ENCODE data around the gene ZFPM1.

The ZFPM1 gene

GRCh38 chr16:88497561-88498462 is 44.7 kb downstream of the ZFPM1 start:
- DNase-seq (ENCODE audit: low read depth): no peak

GRCh38 chr16:88498576-88499208 is 45.6 kb downstream of the ZFPM1 start:
- DNase-seq (ENCODE audit: low read depth): no peak

- no peak for DNase-seq (ENCODE audit: low read depth)
These were observed 46.2 kb downstream of the ZFPM1 start for GRCh38 chr16:88499292-88499691.

- no peak for DNase-seq (ENCODE audit: low read depth)
These were observed 46.8 kb downstream of the ZFPM1 start for GRCh38 chr16:88499836-88500251.

- no peak for DNase-seq (ENCODE audit: low read depth)
These were observed 47.2 kb downstream of the ZFPM1 start for GRCh38 chr16:88500255-88500661.

- DNase-seq (ENCODE audit: low read depth): no peak
These were observed 49.3 kb downstream of the ZFPM1 start for GRCh38 chr16:88502371-88502770.

- DNase-seq (ENCODE audit: low read depth): no peak
These were observed 49.7 kb downstream of the ZFPM1 start for GRCh38 chr16:88502776-88503280.

GRCh38 chr16:88503374-88503770 is 50.3 kb downstream of the ZFPM1 start:
- DNase-seq (ENCODE audit: low read depth): no peak

GRCh38 chr16:88503771-88504488 is 50.9 kb downstream of the ZFPM1 start:
- DNase-seq (ENCODE audit: low read depth): no peak

- DNase-seq (ENCODE audit: low read depth): no peak
These were observed 51.7 kb downstream of the ZFPM1 start for GRCh38 chr16:88504489-88505404.

- DNase-seq (ENCODE audit: low read depth): no peak
These were observed 52.5 kb downstream of the ZFPM1 start for GRCh38 chr16:88505405-88506082.

GRCh38 chr16:88506723-88507122 is 53.6 kb downstream of the ZFPM1 start:
- DNase-seq (ENCODE audit: low read depth): no peak

GRCh38 chr16:88507231-88507743 is 54.2 kb downstream of the ZFPM1 start:
- DNase-seq (ENCODE audit: low read depth): no peak

- DNase-seq (ENCODE audit: low read depth): no peak
These were observed 55.3 kb downstream of the ZFPM1 start for GRCh38 chr16:88508376-88508867.

GRCh38 chr16:88508868-88509748 is 56.0 kb downstream of the ZFPM1 start:
- no peak for DNase-seq (ENCODE audit: low read depth)

- no peak for DNase-seq (ENCODE audit: low read depth)
These were observed 56.6 kb downstream of the ZFPM1 start for GRCh38 chr16:88509749-88510069.

GRCh38 chr16:88510091-88510994 is 57.3 kb downstream of the ZFPM1 start:
- DNase-seq (ENCODE audit: low read depth): no peak

GRCh38 chr16:88511060-88511459 is 58.0 kb downstream of the ZFPM1 start:
- DNase-seq (ENCODE audit: low read depth): no peak

GRCh38 chr16:88511906-88512305 is 58.8 kb downstream of the ZFPM1 start:
- DNase-seq (ENCODE audit: low read depth): no peak

All from stromal cell of bone marrow (primary cell).